HG02798 (cell line): ENCODE data around the gene PTPRD.

Experiments used
- ATAC-seq: cut with Tn5 transposase; IDR thresholded peaks from one replicate; pipeline ENCODE4 v1.9.1; 2021; ENCODE audit warnings: mild to moderate bottlenecking; ENCODE audit not compliant: unreplicated experiment, poor library complexity

PTPRD gene

DNA sequence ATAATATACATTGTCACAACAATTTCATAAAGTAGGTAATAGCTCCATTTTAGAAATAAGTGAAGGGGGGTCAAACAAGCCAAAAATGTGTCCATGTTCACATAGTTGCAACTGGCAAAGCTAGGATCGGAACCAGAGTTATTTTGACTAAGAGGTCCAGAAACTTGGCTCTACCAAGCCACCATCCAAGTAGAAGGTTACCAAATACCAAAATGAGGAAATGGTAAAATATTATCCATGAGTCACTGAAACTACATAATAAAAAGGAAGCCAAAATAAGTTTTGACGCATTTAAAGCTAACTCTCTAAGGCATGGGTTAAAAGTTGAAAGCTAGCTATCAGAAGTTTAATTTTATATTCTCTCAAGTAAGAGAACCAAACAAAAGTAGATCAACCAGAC, 1926.3 kb downstream of the PTPRD start:
- ATAC-seq: no peak

DNA sequence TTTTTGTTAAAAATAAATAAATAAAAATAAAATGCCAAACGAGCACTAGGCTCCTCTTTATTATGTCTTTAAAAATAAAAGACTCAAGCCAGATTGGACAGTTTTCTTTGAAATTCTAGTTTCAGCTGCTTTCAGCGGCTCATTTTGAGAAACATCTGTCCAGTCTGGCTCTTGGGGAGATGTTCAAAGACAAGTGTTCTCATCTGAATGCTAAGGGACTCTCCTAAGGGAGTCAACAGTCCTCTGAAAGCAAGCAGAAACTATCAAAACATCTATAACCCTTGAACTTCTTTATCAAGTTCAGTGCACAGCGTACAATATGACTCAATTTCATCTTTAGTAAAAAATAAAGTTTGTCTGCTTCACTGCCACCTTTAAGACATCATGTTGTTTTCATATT, 1927.0 kb downstream of the PTPRD start:
- no peak for ATAC-seq

- ATAC-seq: no peak
Observed at GRCh38 chr9:8684978-8685708, 1927.7 kb downstream of the PTPRD start.

DNA sequence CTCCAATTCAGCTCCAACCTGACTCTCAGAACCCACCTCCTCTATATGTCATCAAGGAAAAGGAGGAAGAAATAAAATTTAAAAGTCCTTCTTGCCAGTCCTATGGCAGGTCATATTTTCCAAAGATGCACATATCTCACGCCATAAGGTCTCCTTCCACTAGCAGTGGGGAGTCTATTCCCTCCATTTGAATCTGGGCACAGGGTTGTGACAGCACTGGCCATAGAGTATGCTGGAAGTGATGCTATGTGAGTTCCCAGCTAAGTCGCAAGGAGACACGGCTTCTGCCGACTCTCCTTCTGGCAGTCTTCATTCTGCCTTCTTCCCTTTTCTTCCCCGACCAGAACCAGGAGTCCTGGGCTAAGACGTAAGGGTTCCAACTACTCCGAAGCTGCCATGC, 1929.3 kb downstream of the PTPRD start:
- ATAC-seq: no peak

- ATAC-seq: no peak
Observed at GRCh38 chr9:8680658-8681057, 1932.1 kb downstream of the PTPRD start.

DNA sequence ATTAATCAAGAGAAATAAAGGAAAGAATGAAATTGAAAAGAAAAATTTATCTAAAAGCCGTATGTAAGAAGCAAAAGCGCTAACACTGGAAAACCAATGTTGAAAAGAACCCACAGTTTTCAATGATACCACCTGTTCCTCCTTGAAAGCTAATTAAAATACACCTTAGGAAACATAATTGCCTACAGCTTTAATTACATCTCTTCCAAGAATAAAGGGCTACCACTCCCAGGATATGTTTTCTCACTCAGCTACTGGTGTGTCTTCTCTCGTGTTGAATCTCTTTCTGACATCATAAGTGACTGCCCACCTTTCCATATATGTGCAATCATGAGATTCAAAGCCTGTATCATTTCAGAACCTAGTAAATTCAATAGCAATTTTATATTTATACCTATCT, 1932.6 kb downstream of the PTPRD start:
- ATAC-seq: no peak

GRCh38 chr9:8679371-8679822, 1933.4 kb downstream of the PTPRD start:
- ATAC-seq: no peak

DNA sequence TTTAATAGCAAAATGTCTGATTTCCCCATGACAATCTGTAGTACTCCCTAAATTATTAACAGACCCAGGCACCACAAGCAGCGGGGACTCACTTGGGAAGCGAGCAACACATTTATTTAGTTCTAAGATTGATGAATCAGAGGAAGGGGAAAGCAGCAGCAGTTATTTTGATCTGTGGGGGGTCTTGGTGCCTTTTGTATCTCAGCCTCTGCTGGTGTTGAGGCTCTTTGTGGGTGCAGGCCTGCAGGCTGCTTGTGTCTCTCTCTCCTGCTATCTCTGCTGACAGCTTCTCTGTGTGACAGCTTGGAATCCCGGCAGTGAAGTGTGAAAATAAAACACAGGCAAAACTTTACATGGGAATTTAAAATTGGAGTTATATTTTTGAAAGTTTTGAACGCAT, 1935.1 kb downstream of the PTPRD start:
- no peak for ATAC-seq

DNA sequence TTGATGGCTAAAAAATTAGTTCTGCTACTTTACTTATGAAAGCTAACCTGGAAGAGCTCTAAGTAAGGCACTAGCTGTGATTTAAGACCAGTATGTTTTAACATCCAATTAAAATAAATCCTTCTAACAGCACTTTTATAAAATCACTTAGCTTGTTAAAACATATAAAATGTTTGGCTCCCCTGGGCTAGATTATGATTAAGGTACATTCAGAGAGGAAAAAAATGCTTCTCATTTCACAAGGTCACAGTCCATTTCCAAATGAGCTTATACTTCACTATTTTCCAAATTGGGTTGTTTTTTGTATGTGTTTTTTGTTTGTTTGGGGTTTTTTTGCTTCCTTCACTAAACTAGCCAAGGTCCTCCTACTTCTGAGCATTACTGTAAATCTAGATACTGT, 1938.3 kb downstream of the PTPRD start:
- no peak for ATAC-seq

DNA sequence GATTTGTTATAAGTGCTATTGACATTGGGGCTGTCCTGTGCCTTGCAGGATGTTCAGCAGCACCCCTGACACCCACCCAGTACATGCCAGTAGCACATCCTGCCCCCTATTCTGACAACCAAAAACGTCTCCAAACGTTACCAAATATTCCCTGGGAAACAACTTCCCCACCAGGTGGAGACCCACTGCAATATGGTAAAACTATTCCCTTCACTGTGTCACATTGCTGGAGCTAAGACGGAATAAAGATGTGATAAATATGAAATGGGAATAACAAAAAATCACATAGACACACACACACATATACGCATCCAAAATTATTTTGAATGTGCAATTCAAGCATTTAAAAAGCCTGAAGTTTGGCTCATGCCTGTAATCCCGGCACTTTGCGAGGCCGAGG, 1939.0 kb downstream of the PTPRD start:
- ATAC-seq: no peak

- ATAC-seq: no peak
Observed at GRCh38 chr9:8670751-8671150, 1942.1 kb downstream of the PTPRD start.

DNA sequence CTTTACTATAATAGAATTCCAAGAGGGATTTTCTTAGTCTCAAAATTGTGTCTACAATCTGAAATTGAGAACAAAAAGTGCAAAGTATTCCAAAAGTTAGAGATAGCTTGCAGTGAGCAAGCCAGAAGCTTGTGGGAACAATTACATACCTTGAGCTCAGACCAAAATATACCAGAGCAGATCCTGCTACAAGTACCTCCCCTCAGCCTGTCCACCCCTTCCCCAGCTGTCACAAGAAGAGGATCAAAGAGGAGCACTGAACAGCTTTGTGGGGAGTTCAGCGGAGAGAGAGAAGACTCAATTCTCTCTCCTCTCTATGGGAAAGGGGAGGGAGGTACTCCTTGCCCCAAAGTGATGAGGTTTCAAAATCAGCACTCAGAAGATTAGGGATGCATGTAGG, 1944.1 kb downstream of the PTPRD start:
- ATAC-seq: no peak

DNA sequence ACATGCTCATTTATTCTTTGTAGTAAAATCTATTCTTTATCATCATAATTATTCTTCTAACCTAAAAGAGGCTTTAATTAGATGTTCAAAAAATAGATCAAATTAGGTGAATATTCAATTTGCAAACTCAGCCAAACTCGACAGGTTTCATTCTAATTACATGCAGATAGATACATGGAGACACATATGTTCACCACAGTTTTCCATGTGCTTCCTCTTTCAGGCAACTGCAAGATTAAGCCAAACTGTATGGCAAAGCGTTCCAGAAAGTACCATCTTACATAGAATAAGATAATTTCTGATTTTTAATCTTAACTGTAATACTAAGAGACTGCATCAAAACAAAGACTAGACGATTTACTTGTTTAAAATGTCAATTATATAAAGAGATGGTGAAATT, 1944.6 kb downstream of the PTPRD start:
- no peak for ATAC-seq

DNA sequence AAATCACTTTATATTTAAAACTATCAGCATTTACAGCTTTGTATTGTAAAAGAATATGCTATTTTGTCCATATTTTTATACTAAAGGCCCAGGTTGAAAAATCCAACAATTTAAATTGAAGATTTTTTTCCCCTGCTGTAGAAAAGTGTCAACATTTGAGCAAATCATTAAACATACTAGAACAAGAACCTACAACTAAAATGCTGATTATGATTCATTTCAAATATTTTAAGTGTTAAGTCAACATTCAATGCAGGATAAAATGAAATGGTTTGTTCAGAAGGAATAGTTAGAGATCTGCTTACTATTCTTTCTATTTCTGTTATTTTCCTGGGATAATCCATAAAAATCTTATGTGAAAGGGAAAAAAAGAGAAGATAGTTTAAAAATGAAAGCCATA, 1946.7 kb downstream of the PTPRD start:
- no peak for ATAC-seq

GRCh38 chr9:8660383-8660782, 1952.4 kb downstream of the PTPRD start:
- no peak for ATAC-seq

GRCh38 chr9:8659108-8659507, 1953.7 kb downstream of the PTPRD start:
- ATAC-seq: no peak

- no peak for ATAC-seq
Observed at GRCh38 chr9:8655071-8655470, 1957.7 kb downstream of the PTPRD start.

- ATAC-seq: no peak
Observed at GRCh38 chr9:8653855-8654254, 1958.9 kb downstream of the PTPRD start.

DNA sequence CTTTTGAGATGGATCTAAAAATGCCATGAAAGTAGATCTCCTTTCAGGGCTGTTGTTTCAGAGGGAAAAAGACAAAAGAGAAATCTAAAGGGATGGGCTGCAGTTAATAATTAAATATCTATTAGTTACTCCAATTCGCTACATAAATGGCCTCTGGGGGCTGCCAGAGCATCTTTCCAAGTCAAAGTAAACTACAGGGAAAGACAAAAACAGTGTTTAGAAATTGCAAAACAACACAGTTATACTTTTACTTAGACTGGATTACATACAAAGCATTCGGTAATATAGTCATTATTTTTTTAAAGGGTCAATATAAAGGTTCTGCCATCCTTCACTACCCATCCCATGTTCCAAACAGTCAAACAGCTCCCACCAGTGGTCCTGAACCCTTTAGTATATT, 1959.7 kb downstream of the PTPRD start:
- ATAC-seq: no peak

DNA sequence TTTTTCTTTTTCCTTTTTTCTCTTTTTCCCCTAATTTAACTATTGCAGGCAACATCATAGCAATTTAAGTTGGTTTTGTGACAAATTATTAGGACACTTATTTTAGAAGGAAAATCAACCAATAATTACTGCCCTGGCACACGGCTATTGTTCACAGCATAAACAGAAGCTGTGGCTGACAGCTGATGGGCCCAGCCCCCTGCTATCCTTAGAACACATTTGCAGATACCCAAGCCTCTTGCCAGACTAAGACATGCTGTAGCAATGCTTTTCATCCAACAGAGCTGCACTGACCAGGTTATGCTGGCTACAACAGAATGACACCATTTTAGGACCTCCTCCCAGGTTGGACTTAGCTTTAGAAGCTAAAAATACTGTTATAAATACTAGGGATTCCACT, 1960.5 kb downstream of the PTPRD start:
- ATAC-seq: no peak

DNA sequence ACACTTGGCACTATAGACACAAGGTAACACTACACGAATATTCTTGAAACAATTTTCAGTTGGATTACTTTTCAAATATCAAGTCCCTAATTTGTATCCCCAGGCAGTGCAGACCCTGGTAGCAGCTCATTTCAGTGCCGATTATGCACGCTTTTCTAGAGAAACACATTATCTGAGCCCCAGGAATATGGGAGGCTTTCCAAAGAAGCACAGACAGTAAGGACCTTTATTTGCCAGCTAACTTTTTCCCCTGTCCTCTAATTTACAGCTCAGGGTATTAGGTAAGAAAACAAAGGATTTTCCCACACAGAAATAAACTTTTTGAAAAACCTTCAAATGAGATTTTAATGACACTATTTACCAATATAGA, 1961.0 kb downstream of the PTPRD start:
- no peak for ATAC-seq

DNA sequence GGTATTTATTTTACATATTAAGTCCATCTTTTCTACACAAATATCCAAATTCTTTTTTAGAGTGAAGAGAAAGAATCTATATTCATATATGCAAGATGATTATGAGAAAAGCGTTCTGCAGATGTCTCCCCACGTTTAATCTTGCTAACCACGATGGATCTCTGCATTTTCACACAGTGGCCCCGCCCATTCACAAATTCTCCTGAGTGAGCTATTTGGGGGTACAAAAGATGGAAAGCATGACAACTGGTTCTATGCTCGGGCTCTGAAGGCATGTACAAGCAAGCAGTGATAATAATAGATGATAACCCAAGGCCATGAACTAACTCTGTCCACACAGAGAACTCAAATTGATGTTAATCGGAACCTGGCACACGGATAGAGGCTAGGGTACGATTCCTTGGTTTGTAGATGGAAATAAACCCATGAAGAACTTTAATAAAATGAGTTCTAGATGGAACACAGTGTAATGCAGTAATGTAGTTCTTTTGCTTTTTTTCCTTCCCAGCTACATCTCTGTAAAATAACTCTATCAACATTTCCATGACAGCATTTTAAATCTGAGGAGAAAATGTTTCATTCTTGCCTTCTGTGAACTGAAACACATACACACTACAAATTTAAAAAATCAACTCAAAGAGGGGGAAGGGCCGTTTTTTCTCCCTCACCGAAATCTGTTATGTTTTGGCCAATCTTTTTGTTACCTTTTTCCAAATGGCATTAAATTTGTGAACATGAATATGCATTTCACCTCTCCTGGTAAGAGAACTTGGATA, 1961.5 kb downstream of the PTPRD start:
- ATAC-seq: no peak
